Neural crest cell (in vitro differentiated cells): ENCODE measurements around the gene GPAM. TPM values are rescaled to one million over a fixed set of nuclear protein-coding genes. Genes with fewer than 3 reads are reported as not detected.
"Not testable (repeated sequence)": the region's sequence is repeated elsewhere in the genome, so short reads cannot be mapped to it uniquely, and the experiment has no call there.

Experiments
- DNase-seq: peaks from one replicate; pipeline ENCODE4 v3.0.0; 2021; ENCODE audit warnings: low read depth, mixed read lengths, low spot score
- H3K27ac Mint-ChIP-seq: one replicate; pipeline ENCODE4 v1.8.0; 2021; ENCODE audit warnings: mild to moderate bottlenecking, mixed read lengths; ENCODE audit not compliant: unreplicated experiment
- H3K27me3 Mint-ChIP-seq: 2 replicates; pipeline ENCODE4 v1.8.0; 2021; ENCODE audit warnings: low read depth, mild to moderate bottlenecking, mixed read lengths
- H3K36me3 Mint-ChIP-seq: 2 replicates; pipeline ENCODE4 v1.8.0; 2021; ENCODE audit warnings: low read depth, mild to moderate bottlenecking, mixed read lengths
- H3K4me1 Mint-ChIP-seq: 2 replicates; pipeline ENCODE4 v1.8.0; 2021; ENCODE audit warnings: mixed read lengths
- H3K4me3 Mint-ChIP-seq: one replicate; pipeline ENCODE4 v1.8.0; 2021; ENCODE audit warnings: mild to moderate bottlenecking, mixed read lengths
- H3K9me3 Mint-ChIP-seq: 2 replicates; pipeline ENCODE4 v1.8.0; 2021; ENCODE audit warnings: mixed read lengths
- total RNA-seq: library from RNA; stranded (reverse); gene quantifications from 2 replicates; pipeline ENCODE4 v1.2.1, GENCODE V29; 2021
- TF ChIP-seq, protein P1 (sequence below): fragments of 200-600 bp; sonication (generic); conservative IDR thresholded peaks from 2 replicates; pipeline ENCODE4 v1.5.0; 2021; ENCODE audit warnings: antibody characterized with exemption, mild to moderate bottlenecking

The GPAM gene
- total RNA-seq, 1 donor from 2014 or later = 21.2 TPM

DNA sequence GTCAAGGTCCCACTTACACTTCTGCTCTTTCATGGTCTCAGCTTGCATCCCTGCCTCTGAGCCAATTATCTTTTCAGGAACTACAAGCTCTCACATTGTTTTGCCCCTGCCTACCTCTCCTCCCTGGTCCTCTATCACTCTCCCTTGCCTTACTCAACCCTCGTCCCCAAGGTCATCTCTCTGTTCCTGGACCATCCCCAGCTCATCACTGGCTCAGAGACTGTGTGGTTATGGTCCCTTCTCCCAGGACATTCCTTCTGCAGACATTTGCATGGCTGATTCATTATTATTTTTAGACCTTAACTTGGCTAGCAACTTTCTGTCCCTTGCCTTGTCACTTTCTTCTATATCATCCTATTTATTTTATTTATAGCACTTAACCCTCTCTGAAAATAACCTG lies 17.8 kb upstream of the GPAM start:
- H3K27me3 Mint-ChIP-seq = no peaks in the 10 kb centered on the region
- no peak overlapping the region for H3K27ac Mint-ChIP-seq
- DNase-seq = no peak
- H3K9me3 Mint-ChIP-seq = no peaks in the 10 kb centered on the region
- TF ChIP-seq, protein P1, sequence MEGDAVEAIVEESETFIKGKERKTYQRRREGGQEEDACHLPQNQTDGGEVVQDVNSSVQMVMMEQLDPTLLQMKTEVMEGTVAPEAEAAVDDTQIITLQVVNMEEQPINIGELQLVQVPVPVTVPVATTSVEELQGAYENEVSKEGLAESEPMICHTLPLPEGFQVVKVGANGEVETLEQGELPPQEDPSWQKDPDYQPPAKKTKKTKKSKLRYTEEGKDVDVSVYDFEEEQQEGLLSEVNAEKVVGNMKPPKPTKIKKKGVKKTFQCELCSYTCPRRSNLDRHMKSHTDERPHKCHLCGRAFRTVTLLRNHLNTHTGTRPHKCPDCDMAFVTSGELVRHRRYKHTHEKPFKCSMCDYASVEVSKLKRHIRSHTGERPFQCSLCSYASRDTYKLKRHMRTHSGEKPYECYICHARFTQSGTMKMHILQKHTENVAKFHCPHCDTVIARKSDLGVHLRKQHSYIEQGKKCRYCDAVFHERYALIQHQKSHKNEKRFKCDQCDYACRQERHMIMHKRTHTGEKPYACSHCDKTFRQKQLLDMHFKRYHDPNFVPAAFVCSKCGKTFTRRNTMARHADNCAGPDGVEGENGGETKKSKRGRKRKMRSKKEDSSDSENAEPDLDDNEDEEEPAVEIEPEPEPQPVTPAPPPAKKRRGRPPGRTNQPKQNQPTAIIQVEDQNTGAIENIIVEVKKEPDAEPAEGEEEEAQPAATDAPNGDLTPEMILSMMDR = no peak
- no peaks in the 10 kb centered on the region for H3K4me1 Mint-ChIP-seq
- H3K4me3 Mint-ChIP-seq = no peak overlapping the region
- no peaks in the 10 kb centered on the region for H3K36me3 Mint-ChIP-seq

DNA sequence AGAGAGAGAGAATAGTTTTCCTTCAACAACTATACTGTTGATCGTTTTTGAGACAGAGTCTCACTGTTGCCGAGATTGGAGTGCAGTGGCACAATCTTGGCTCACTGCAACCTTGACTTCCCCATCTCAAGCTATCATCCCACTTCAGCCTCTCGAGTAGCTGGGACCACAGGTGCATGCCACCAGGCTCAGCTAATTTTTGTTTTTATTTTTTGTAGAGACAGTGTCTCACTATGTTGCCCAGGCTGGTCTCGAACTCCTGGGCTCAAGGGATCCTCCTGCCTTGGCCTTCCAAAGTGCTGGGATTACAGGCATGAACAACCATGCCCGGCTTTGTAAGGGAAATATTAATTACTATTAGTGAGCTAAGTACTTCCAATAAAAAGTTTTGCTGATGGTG lies 16.7 kb upstream of the GPAM start:
- DNase-seq, H3K36me3 Mint-ChIP-seq, H3K27ac Mint-ChIP-seq, H3K4me1 Mint-ChIP-seq, H3K9me3 Mint-ChIP-seq, H3K27me3 Mint-ChIP-seq, H3K4me3 Mint-ChIP-seq: not testable (repeated sequence)

DNA sequence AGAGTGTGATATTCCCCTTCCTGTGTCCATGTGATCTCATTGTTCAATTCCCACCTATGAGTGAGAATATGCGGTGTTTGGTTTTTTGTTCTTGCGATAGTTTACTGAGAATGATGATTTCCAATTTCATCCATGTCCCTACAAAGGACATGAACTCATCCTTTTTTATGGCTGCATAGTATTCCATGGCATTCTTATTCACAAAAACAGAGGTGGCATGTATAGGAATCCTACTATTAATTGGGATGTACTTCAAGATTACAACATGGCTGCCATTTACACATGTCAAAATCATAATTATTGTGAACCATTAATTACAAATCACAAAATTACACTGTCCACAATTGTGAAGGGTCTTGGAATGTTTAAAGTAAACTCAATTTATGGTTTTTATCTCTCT lies 14.1 kb upstream of the GPAM start:
- not testable (repeated sequence) for H3K9me3 Mint-ChIP-seq, H3K4me1 Mint-ChIP-seq, H3K27me3 Mint-ChIP-seq, H3K27ac Mint-ChIP-seq, H3K4me3 Mint-ChIP-seq, H3K36me3 Mint-ChIP-seq, DNase-seq

DNA sequence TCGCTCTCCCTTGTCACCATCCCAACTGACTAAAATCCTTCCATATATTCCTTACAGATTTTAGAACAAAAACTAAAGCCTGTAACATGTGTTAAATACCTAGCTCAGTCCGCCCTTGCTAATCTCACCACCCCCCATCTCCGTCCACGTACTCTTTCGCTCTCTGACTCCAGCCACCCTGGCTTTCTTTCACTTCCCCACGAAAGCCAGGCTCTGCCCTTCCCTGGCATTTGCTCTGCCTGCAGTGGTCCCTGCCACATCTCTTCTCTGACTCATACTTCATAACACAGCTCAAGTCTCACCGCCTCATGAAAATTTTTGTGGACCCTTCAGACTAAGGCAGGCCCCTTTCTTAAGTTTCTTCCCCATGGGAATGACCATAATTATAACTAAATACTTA lies 11.7 kb upstream of the GPAM start:
- H3K27me3 Mint-ChIP-seq = no peaks in the 10 kb centered on the region
- H3K9me3 Mint-ChIP-seq = no peaks in the 10 kb centered on the region
- H3K36me3 Mint-ChIP-seq = no peaks in the 10 kb centered on the region
- TF ChIP-seq, protein P1 = no peak
- H3K4me3 Mint-ChIP-seq = no peak overlapping the region
- H3K27ac Mint-ChIP-seq = peak overlapping the region; percentile 39
- no peak for DNase-seq
- no peaks in the 10 kb centered on the region for H3K4me1 Mint-ChIP-seq

DNA sequence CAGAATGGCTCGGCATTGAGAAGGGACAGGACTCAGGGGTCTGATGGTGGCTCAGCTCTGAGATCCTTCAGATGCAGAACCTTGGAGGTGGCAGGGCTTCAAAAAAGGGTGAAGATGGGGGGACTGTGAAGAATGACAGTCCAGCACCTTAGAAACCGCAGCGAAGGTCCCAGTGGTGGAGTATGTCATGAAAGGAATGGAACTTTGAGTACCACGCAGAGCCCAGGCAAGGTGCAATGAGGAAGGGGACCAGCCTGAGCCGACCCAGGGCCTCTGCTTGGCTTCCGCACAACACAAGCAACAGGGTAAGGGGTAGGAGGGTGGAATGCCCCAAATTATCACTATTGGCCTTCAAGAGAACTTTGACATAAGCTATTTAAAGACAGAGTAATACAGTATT lies 8.2 kb upstream of the GPAM start:
- Mint-ChIP-seq H3K27me3 (no peaks in the 10 kb centered on the region), H3K36me3 (no peaks in the 10 kb centered on the region), H3K4me3 (no peak overlapping the region), H3K4me1 (no peaks in the 10 kb centered on the region), H3K9me3 (peaks cover 5% of the 10 kb centered on the region), H3K27ac (no peak overlapping the region)
- TF ChIP-seq, protein P1 = no peak
- no peak for DNase-seq

DNA sequence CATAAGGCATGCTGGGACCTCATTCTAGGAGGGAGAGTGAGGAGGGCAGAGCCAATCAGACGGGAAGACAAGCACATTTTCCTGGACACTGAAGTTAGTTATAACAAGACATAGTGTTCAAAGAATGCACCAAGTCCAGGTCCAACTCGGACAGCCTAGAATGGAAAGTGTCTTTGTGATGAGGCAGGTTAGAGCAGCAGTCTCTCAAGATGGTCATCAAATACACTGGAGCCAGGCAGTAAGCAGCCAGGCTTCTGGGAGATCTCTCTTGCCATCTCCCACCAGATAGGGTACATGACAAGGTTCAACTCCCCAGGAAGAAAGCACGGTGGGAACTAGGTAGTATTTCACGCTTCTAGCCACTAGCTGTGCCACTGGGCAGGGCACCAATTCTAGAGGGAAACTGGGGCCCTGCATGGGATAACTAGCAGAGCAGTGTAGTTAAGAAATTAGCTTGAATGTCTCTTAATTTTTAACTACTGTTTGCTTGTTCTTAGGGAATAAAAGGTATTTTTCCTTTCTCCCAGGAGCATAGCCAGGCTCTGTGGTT lies 7.6 kb upstream of the GPAM start:
- no peak for DNase-seq
- H3K4me1 Mint-ChIP-seq = no peaks in the 10 kb centered on the region
- no peak overlapping the region for H3K4me3 Mint-ChIP-seq
- H3K36me3 Mint-ChIP-seq = no peaks in the 10 kb centered on the region
- peaks cover 5% of the 10 kb centered on the region for H3K9me3 Mint-ChIP-seq
- TF ChIP-seq, protein P1 = no peak
- no peak overlapping the region for H3K27ac Mint-ChIP-seq
- H3K27me3 Mint-ChIP-seq = no peaks in the 10 kb centered on the region

DNA sequence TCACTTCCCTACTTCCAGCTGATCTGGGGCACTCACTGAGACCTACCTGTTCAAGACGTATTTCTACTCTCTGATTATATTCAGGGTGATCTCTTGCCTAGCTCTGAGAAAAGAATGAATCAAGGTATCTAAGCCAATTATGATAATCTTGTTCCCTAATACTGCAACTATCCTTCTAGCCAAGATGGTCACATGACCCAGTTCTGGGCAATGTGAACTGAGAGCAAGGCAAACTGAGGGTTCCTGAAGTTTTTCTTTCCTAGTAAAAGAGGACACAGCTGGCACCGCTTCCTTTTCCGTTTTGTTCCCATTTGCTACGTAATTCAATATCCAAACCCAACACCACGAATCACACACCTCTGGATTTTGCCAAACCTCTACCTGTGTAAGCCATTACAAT lies 5.9 kb upstream of the GPAM start:
- H3K4me3 Mint-ChIP-seq = no peak overlapping the region
- peaks cover 8% of the 10 kb centered on the region for H3K36me3 Mint-ChIP-seq
- TF ChIP-seq, protein P1 = no peak
- H3K27me3 Mint-ChIP-seq = no peaks in the 10 kb centered on the region
- peaks cover 3% of the 10 kb centered on the region for H3K4me1 Mint-ChIP-seq
- no peak overlapping the region for H3K27ac Mint-ChIP-seq
- DNase-seq = no peak
- H3K9me3 Mint-ChIP-seq = peaks cover 10% of the 10 kb centered on the region
